Progenitor cell of endocrine pancreas (in vitro differentiated cells): ENCODE results near the gene OAS2. TPM values are rescaled to one million over a fixed set of nuclear protein-coding genes. Genes with fewer than 3 reads are reported as not detected.
A peak's percentile ranks its signal among the peaks of the same experiment; 100 is the strongest.

Source experiments
- DNase-seq: peaks from one replicate; pipeline ENCODE4 v3.0.0; 2021; ENCODE audit warnings: low spot score; ENCODE audit not compliant: unreplicated experiment
- H3K27ac Mint-ChIP-seq: 2 replicates; pipeline ENCODE4 v1.8.0; 2021; ENCODE audit warnings: mild to moderate bottlenecking, moderate library complexity, mixed read lengths
- H3K27me3 Mint-ChIP-seq: 2 replicates; pipeline ENCODE4 v1.8.0; 2021; ENCODE audit warnings: mixed read lengths
- H3K36me3 Mint-ChIP-seq: 2 replicates; pipeline ENCODE4 v1.8.0; 2022; ENCODE audit warnings: mixed read lengths; ENCODE audit not compliant: insufficient read depth
- H3K4me1 Mint-ChIP-seq: 2 replicates; pipeline ENCODE4 v1.8.0; 2021; ENCODE audit warnings: low read depth, mixed read lengths
- H3K4me3 Mint-ChIP-seq: 2 replicates; pipeline ENCODE4 v1.8.0; 2021; ENCODE audit warnings: low read depth, mild to moderate bottlenecking, moderate library complexity, mixed read lengths
- H3K9me3 Mint-ChIP-seq: 2 replicates; pipeline ENCODE4 v1.8.0; 2021; ENCODE audit warnings: low read depth, mixed read lengths
- CTCF ChIP-seq: fragments of 200-600 bp; sonication (generic); IDR thresholded peaks from one replicate; pipeline ENCODE4 v1.5.0; 2021; ENCODE audit warnings: antibody characterized with exemption, mild to moderate bottlenecking; ENCODE audit not compliant: unreplicated experiment
- total RNA-seq: library from RNA; stranded (reverse); gene quantifications from 2 replicates; pipeline ENCODE4 v1.2.1, GENCODE V29; 2021

Gene OAS2
- total RNA-seq, 1 donor from 2014 or later, result not detected

GRCh38 chr12:112998987-112999767 lies 20.9 kb downstream of the OAS2 start:
- Mint-ChIP-seq H3K4me1 (peaks cover 2% of the 10 kb centered on the region), H3K27ac (no peak overlapping the region), H3K36me3 (no peaks in the 10 kb centered on the region), H3K27me3 (peaks cover 26% of the 10 kb centered on the region), H3K4me3 (no peak overlapping the region), H3K9me3 (peaks cover 4% of the 10 kb centered on the region)
- DNase-seq, result no peak
- no peak for TF ChIP-seq CTCF

GRCh38 chr12:113000433-113000832 lies 22.1 kb downstream of the OAS2 start:
- TF ChIP-seq CTCF, result no peak
- peaks cover 2% of the 10 kb centered on the region for H3K4me1 Mint-ChIP-seq
- H3K27ac Mint-ChIP-seq, result no peak overlapping the region
- no peak overlapping the region for H3K4me3 Mint-ChIP-seq
- no peaks in the 10 kb centered on the region for H3K36me3 Mint-ChIP-seq
- H3K9me3 Mint-ChIP-seq, result peaks cover 4% of the 10 kb centered on the region
- H3K27me3 Mint-ChIP-seq, result peaks cover 25% of the 10 kb centered on the region
- DNase-seq, result no peak

GRCh38 chr12:113002155-113002554 lies 23.8 kb downstream of the OAS2 start:
- peaks cover 2% of the 10 kb centered on the region for H3K4me1 Mint-ChIP-seq
- DNase-seq, result no peak
- TF ChIP-seq CTCF, result peak; percentile 19
- H3K36me3 Mint-ChIP-seq, result no peaks in the 10 kb centered on the region
- no peak overlapping the region for H3K4me3 Mint-ChIP-seq
- H3K27me3 Mint-ChIP-seq, result peaks cover 22% of the 10 kb centered on the region
- H3K9me3 Mint-ChIP-seq, result peaks cover 4% of the 10 kb centered on the region
- H3K27ac Mint-ChIP-seq, result no peak overlapping the region

GRCh38 chr12:113002676-113003075 lies 24.4 kb downstream of the OAS2 start:
- Mint-ChIP-seq H3K4me3 (no peak overlapping the region), H3K27ac (no peak overlapping the region), H3K36me3 (no peaks in the 10 kb centered on the region), H3K27me3 (peaks cover 23% of the 10 kb centered on the region), H3K9me3 (peaks cover 4% of the 10 kb centered on the region), H3K4me1 (peaks cover 2% of the 10 kb centered on the region)
- no peak for DNase-seq
- TF ChIP-seq CTCF, result no peak

GRCh38 chr12:113003636-113004035 lies 25.3 kb downstream of the OAS2 start:
- peaks cover 27% of the 10 kb centered on the region for H3K27me3 Mint-ChIP-seq
- peaks cover 1% of the 10 kb centered on the region for H3K9me3 Mint-ChIP-seq
- no peak for DNase-seq
- no peak overlapping the region for H3K27ac Mint-ChIP-seq
- H3K4me3 Mint-ChIP-seq, result no peak overlapping the region
- H3K36me3 Mint-ChIP-seq, result no peaks in the 10 kb centered on the region
- no peak for TF ChIP-seq CTCF
- H3K4me1 Mint-ChIP-seq, result peaks cover 2% of the 10 kb centered on the region
